ENCODE data around the gene JUP. TPM values are rescaled to one million over a fixed set of nuclear protein-coding genes. Genes with fewer than 3 reads are reported as not detected.

The JUP gene
- total RNA-seq, 1 experiment from 2014 or later, result 6.4 TPM

DNA sequence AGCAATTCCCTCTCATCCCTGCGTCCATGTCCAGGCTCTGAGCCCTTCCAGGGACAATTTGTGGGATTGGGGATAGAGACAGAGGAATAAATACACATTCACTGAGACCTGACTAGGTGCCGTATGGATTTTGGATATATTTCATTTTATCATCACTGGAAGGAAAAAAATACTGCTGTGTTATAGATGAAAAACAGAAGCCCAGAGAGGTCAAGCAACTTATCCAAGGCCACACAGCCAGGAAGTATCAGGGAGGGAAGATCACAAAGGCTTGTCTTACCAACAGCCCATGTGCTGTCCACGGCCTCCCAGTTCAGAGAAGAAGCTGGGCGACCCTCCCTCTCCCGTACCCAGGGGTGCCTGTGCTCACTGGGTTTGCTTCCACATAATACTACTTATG, 46.0 kb downstream of the JUP start:
- DNase-seq, result no peak
- Histone ChIP-seq H3K9me3 (no peaks in the 10 kb centered on the region), H3K27me3 (peaks cover 23% of the 10 kb centered on the region), H3K4me3 (no peak overlapping the region), H3K36me3 (no peaks in the 10 kb centered on the region)

DNA sequence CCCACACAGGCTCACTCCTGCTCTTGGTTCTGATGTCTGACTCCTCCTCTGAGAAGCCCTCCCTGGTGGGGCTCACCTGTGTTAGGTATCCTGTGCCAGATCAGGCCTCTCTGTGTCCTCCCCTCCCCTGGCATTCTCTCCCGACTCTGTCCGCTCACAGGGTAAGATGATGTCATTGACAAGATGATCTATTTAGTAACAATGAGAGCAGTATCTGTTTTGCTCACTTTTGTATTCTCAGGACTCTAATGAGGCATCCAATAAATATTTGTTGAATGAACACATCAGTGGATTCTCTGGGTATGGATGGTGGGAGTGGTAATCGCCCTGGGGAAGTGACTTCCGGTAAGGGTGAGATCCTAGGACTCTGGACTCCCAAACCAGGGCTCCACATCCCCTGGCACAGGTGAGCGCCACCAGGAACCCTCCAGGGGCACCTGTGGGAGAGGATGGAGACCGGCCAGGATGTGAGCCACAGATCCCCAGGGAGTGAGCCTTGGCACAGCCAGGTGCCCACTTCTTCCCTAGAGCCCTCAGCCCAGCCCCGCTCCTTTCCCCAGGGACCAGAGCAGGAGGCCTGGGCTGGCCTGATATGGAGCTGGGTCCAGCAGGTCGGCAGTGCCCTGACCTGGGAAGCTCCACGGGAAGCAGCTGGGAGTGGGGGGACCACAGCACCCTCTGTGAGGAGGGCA, 46.7 kb downstream of the JUP start:
- no peaks in the 10 kb centered on the region for H3K36me3 ChIP-seq
- peaks cover 30% of the 10 kb centered on the region for H3K27me3 ChIP-seq
- H3K9me3 ChIP-seq, result no peaks in the 10 kb centered on the region
- DNase-seq, result peak; percentile 56
- H3K4me3 ChIP-seq, result no peak overlapping the region

DNA sequence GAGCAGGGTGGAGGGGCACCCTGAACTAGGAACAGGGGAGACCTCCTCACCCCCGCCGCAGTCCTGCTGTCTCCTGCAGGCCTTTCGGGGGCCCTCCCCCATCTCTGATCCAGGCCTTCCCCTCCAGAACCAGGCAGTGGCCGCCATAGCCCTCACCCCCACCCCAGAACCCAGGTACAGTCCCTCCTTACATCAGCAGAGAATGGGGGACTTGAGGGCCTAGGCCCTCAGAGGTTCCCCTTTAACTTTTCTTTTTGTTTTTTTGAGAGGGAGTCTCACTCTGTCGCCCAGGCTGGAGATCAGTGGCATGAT, 47.8 kb downstream of the JUP start:
- H3K27me3 ChIP-seq, result peaks cover 41% of the 10 kb centered on the region
- no peak for DNase-seq
- H3K4me3 ChIP-seq, result no peak overlapping the region
- no peaks in the 10 kb centered on the region for H3K9me3 ChIP-seq
- no peaks in the 10 kb centered on the region for H3K36me3 ChIP-seq

GRCh38 chr17:41738077-41738800, 48.3 kb downstream of the JUP start:
- Histone ChIP-seq H3K36me3 (no peaks in the 10 kb centered on the region), H3K9me3 (no peaks in the 10 kb centered on the region), H3K27me3 (peaks cover 44% of the 10 kb centered on the region), H3K4me3 (no peak overlapping the region)
- peak; percentile 67 for DNase-seq

DNA sequence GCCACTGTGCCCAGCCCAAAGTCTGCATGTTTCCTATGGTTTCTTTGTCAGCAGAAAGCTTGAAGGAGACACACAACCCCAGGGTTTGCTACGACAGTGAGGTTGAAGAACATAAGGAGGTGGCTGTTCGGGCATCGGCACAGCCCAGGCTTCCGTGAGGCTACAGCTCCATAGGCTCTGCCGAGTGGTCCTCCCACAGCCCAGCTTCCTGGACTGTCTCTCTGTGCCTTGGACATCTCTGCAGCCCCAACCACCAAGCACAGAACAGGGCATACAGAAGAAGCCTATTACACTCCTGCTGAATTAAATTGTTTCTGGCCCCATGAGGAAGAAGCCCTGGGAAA, 48.9 kb downstream of the JUP start:
- Histone ChIP-seq H3K36me3 (no peaks in the 10 kb centered on the region), H3K27me3 (peaks cover 47% of the 10 kb centered on the region), H3K9me3 (no peaks in the 10 kb centered on the region), H3K4me3 (no peak overlapping the region)
- no peak for DNase-seq

- H3K4me3 ChIP-seq, result no peak overlapping the region
- DNase-seq, result no peak
- no peaks in the 10 kb centered on the region for H3K9me3 ChIP-seq
- no peaks in the 10 kb centered on the region for H3K36me3 ChIP-seq
- H3K27me3 ChIP-seq, result peaks cover 53% of the 10 kb centered on the region
These were observed 49.4 kb downstream of the JUP start for GRCh38 chr17:41736983-41737679.

GRCh38 chr17:41735744-41736143, 50.8 kb downstream of the JUP start:
- no peaks in the 10 kb centered on the region for H3K9me3 ChIP-seq
- DNase-seq, result no peak
- H3K4me3 ChIP-seq, result no peak overlapping the region
- H3K36me3 ChIP-seq, result no peaks in the 10 kb centered on the region
- peaks cover 65% of the 10 kb centered on the region for H3K27me3 ChIP-seq

DNA sequence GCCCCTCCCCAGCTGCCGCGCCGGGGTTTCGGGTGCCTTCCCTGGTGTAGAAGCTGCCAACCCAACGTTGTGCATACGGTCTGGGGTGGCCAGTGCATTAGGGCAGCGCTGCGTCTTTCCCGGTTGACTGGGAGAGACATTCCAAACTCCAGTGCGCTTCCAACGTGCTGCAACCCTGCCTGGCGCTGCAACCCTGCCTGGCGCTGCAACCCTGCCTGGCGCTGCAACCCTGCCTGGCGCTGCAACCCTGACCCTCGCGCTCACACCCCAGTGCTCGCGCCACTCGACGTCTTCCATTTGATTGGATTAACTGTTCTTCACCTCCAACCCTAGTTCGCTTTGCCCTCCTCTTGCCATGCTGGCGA, 51.6 kb downstream of the JUP start:
- Histone ChIP-seq H3K4me3 (peak overlapping the region; percentile 32), H3K27me3 (peaks cover 69% of the 10 kb centered on the region), H3K9me3 (no peaks in the 10 kb centered on the region), H3K36me3 (no peaks in the 10 kb centered on the region)
- DNase-seq, result peak; percentile 16

- peak within 1 kb of the TSS; percentile 32 for H3K4me3 ChIP-seq
- H3K36me3 ChIP-seq, result no peaks in the 10 kb centered on the region
- H3K27me3 ChIP-seq, result peaks cover 69% of the 10 kb centered on the region
- peak; percentile 43 for DNase-seq
- H3K9me3 ChIP-seq, result no peaks in the 10 kb centered on the region
These were observed 52.2 kb downstream of the JUP start, which contains the start of gene HAP1 for GRCh38 chr17:41734139-41734948. Gene HAP1 (minus strand): TSS chr17:41734643. CDS start chr17:41734634, 9 bp downstream.

DNA sequence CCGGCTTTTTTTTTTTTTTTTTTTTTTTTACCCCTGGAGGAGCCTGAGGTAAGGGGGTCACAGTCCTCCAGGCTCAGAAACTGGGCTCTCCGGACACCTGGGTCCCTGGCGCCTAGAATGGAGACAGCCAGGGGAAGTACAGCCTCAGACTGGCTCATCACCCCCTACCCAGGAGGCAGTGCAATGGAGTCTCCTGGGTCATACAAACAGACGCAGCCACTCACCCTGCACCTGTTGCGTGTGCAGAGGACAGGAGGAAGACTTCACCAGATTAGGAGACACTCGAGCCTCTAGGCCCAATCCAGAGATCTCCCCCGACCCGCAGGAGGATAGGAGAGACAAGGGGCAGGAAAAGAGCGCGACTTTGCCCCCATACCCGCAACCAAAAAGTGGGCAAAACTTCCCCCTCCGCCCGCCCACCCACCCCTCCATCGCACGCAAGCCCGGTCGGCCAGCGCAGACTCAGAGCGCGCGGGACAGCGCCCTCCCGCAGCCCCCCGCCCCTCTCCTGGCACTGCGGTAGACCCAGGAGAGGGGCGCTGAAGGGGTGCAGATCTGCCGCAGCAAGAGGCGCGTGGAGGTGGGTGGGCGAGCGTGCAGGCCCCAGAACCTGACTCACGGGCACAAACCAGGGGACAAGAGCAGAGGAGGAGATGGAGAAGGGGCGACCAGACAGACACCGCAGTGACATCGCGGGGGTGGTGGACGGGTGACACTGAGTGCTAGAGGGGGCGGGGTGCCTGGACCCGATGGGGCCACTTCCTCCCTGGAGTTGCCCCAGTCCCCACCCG, 53.0 kb downstream of the JUP start:
- H3K36me3 ChIP-seq, result no peaks in the 10 kb centered on the region
- DNase-seq, result no peak
- H3K27me3 ChIP-seq, result peaks cover 69% of the 10 kb centered on the region
- no peak overlapping the region for H3K4me3 ChIP-seq
- no peaks in the 10 kb centered on the region for H3K9me3 ChIP-seq

- peaks cover 58% of the 10 kb centered on the region for H3K27me3 ChIP-seq
- H3K4me3 ChIP-seq, result no peak overlapping the region
- H3K36me3 ChIP-seq, result no peaks in the 10 kb centered on the region
- no peak for DNase-seq
- H3K9me3 ChIP-seq, result no peaks in the 10 kb centered on the region
These were observed 54.7 kb downstream of the JUP start for GRCh38 chr17:41731836-41732235.

DNA sequence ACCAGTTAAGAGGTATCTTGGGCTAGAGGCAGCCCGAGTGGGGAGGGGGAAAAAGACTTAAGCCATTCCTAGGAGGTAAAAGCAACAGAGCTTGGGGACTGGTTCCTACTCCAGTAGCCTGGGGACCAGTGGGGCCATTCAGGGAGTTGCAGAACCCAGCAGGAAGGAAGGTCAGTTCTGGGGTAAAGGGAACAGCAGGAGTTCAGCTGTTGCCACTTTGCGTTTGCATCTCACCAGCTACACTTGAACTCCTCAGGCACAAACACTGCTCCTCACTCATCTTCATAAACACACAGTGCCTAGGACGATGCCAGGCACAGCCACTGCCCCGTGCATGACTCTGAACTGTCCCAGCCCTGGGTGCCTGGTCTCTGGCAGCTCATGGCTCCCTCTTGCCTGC, 56.0 kb downstream of the JUP start:
- H3K36me3 ChIP-seq, result no peaks in the 10 kb centered on the region
- no peak for DNase-seq
- peaks cover 45% of the 10 kb centered on the region for H3K27me3 ChIP-seq
- no peak overlapping the region for H3K4me3 ChIP-seq
- no peaks in the 10 kb centered on the region for H3K9me3 ChIP-seq

- peaks cover 23% of the 10 kb centered on the region for H3K27me3 ChIP-seq
These were observed 58.5 kb downstream of the JUP start for GRCh38 chr17:41728056-41728455.

DNA sequence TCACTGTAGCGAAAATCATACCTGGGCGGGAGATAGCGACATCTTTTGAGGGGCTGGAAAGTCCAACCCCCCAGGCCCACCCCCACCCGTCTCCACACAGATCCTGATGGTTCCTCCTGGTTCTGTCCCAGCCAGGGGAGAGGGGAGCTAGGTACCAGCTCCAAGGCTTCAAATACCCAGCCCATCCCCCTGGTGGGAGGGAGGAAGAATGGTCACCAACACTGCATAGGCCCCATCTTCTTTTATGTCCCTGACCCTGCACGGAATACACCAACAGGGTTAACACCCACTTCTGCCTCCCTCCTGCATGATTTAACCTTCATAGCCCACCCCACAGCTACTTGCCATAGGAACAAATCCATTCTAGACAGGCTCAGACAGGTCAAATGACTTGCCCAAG, 61.4 kb downstream of the JUP start:
- H3K27me3 ChIP-seq, result peaks cover under 1% of the 10 kb centered on the region; the same call in 1 of the 2 replicates
- no peaks in the 10 kb centered on the region for H3K36me3 ChIP-seq
- H3K9me3 ChIP-seq, result no peaks in the 10 kb centered on the region
- no peak overlapping the region for H3K4me3 ChIP-seq
- no peak for DNase-seq

More at GRCh38 chr17:41728056-41728455, 58.5 kb downstream of the JUP start:
- Histone ChIP-seq H3K4me3 (no peak overlapping the region), H3K36me3 (no peaks in the 10 kb centered on the region), H3K9me3 (no peaks in the 10 kb centered on the region)
- no peak for DNase-seq

GRCh38 chr17:41724476-41725050, 61.9 kb downstream of the JUP start:
- Histone ChIP-seq H3K36me3 (no peaks in the 10 kb centered on the region), H3K27me3 (no peaks in the 10 kb centered on the region), H3K9me3 (no peaks in the 10 kb centered on the region), H3K4me3 (no peak overlapping the region)
- no peak for DNase-seq

Measured in MG63 (cell line).